Fibroblast of gingiva (primary cell): Measurements from ENCODE around the gene POU2AF1.

Experiments used
- DNase-seq: peaks from one replicate; pipeline ENCODE4 v3.0.0-alpha.2; 2011; ENCODE audit warnings: low read depth

POU2AF1 gene, protein sequence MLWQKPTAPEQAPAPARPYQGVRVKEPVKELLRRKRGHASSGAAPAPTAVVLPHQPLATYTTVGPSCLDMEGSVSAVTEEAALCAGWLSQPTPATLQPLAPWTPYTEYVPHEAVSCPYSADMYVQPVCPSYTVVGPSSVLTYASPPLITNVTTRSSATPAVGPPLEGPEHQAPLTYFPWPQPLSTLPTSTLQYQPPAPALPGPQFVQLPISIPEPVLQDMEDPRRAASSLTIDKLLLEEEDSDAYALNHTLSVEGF

DNA sequence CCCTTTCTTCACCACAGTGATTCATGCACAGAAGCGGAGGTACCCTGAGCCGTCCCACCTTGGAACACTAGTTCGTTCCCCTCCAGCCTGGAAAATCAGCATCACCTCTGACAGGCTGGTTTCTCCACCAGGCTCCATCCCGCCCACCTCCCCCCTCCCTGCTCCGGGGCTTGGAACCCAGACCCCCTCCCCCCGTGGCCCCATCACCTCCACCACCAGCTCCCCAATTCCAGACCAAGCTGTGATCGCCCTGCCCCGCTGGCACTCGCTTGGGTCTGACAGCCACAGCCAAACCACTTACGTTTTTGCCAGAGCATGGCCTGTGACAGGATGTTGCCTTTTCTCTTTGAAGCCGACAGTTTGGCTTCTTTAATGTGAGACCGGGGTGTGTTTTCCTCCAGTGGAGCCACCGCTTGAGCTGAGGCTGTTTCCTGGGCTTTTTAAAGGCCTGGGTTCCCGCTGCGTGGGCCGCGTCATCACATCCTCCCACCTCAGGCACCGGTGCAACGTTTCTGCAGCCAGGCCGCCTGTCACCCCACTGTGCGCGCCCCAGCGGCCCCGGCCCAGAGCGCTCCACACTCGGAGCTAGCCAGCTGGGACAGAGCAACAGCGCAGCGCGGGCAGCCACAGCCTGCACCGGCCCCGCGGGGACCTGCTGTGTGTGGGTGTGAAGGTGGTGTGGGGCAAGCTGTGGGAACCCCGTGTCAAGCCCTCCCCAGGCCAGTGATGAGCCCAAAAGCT, at the start of gene POU2AF1:
Gene POU2AF1 (minus strand): TSS at position 415 of the 741 bp plus-strand sequence. CDS start 98 bp downstream, at position 317.
- peak; percentile 16 for DNase-seq

DNA sequence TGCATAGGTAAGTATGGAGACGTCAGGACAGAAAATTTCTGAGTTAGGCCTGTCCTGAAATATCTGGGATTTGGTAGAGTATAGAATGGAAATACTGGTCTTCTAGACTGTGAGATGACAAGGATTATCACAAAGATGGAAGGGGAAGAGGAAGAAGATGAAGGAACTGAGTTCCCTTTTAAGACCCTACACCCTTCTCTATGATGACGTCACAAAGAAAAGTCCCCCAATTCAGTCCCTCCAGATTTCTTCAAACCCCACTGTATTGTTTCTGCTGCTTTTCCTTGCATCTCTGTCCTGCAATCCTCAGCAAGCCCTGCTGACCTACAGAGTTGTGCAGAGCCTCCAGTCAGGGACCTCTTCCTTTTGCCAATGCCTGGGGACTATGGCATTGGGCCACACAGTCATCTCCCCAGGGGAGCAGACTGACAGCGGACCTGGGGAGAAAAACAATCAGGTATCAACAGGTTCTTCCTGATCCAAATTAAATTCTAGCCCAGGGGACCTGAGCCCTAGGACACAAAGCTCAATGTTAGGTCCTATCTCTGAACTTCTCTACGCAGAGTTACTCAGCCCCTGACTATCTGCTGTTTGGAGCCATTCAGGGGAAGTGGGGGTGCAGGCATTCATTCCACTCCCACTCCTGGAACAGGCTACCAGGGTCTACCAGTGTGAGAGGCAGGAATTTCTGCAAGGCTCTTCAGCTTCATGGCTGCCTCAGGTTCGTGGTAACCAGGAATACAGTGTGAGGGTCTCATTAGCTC, 49.2 kb upstream of the POU2AF1 start:
- no peak for DNase-seq

DNA sequence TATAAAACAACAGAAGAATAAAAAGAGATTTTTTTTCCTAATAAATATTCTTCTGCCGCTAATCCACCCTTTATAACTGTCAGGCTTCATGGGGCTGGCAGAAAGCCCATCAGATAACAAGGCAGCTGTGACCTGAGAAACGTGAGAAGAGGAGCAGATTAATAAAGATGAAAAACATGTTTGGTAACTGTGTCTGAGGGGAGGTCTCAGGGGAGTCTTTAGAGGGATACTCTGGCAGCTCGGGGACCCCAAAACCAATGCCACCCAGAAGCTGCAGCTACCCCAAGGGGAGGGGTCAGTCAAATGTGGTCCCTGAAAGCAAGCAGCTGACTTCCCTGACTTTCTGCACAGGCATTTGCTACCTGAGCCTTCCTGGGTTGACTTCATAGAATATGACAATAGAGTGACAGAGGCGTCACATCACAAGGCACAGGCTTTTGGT, 48.4 kb upstream of the POU2AF1 start:
- DNase-seq = no peak

DNA sequence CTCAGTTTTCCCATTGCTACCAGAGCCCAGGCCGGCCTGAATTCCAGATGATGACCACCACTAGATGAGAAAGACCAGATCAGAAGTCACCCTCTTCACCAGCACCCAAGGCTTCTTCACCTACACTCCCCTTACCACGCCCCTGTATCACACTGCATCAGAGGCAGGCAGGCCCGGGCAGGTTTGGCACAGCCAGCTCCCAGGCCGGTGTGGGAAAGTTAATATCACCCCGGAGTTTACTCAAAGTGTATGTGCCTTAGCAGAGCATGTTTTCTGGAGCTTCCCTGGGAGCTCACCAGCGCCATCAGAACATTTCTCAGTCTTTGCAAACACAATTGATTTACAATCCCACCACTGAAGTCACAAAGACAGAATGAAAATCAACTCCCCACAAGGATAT, 47.5 kb upstream of the POU2AF1 start:
- DNase-seq = no peak

DNA sequence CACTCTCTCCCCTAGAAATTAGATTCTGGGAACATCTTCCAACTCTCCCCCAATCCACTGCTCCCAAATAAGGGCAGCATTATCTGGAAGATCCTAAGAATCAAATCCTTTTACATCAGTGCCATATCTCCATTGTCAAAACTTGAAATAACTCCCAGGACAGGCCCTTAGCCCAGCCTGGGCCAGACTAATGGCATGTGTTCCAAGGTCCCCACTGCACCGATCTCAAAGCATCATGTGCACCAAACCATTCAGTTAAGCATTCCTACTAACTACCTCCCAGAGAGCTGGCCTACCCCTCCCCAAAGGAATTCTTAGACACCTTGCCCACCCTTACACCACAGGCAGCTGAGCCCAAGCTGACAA, 44.2 kb upstream of the POU2AF1 start:
- DNase-seq = no peak

DNA sequence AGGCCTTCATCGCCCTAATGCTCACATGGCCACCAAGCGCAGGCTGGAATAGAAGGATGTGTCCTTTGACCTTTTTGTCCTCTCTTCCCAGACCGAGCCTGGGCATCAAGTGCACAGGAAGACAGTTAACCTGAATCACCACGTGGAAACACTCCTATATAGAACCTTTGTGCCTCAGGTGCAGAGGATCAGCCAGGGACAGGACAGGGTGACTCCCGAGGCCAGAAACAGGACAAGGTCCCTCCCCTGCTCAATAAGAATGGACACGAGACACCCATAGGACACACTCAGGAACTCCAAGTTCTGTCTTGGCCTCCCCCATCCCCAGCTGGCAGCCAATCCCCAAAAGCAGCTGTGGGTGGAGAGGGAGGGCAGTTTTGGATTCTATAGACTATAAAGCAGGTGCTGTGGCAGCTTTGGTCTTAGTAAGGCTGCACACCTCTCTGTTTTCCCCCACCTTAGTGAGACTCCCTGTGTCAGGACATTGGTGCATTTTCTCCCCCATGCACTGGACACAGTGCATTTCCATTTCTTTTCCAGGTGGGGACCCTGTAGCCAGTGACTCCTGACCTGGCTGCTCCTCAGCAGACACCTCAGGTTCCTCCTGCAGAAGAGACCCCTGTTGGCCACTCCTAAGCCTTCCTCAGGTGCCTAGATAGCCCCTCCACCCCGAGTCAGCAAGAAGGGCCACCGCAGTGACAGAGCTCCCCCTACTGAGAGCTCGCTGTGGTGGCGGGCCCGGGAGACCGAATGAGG, 43.6 kb upstream of the POU2AF1 start:
- DNase-seq = peak; percentile 10

DNA sequence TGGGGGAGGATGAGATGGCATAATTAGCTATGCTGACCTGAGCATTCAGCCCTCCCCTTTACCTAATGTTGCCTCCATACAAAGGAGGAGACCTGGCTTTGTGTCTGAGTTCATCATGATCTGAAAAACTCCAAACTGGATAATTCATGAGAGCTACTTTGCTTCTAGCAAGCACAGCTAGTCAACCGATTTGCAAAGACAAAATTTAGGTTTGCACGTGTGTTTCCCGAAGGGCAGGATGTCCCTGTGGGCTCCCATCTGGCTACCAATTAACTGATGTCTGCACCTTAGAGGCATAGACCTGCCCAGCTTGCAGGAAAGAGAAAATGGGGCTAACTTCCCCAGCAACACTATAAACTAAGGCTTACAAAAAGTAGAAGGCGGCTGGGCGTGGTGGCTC, 42.2 kb upstream of the POU2AF1 start:
- DNase-seq = no peak

DNA sequence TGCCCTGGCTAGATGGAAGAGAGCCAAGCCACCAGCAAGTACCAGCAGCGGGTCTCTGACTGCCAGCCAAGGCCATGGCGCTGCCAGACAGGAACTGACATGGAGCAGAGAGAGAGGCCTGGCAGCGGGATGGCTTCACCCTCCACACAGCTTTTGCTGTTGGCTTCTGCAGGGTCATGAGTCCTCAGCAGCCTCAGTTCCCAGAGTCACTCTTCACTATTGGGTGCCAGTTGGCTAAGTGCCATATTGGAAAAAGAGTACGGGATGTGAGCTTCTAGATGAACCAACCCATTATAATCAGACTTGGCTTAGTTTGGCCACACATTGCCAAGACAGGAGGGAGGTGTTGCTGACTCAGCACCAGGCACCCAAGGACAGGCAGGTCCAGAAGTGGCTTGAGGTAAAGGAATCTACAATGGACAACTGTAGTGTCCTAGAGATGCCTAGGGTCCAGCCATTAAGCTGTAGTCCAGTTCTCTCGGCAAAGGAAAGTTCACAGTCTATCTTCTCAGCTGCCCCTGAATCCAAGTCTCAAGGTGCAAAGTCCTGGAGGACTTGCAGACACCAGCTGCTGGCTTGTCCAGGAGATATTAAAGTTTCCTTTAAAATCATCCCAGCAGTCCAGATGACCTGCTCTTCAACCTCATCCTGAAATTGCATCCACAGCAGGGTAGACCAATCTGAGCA, 40.7 kb upstream of the POU2AF1 start:
- no peak for DNase-seq

DNA sequence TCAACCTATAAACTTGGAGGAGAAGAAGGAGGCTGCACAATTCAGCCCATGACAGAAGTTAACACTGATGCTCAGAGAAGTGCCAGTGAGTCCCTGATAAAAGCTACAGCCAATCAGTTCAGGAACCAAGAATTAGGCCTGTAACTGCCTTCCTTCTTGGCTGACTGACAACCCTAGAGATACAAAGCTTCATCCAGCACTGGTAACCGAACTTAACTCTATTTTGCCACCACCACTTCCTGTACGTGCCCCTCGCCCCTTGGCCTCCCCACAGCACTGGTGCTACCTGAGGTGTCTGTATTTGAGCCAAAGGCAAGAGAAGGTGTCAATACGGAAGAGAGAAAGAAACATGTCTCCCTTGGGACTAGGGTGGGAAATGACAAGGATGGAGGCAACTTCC, 40.1 kb upstream of the POU2AF1 start:
- no peak for DNase-seq

DNA sequence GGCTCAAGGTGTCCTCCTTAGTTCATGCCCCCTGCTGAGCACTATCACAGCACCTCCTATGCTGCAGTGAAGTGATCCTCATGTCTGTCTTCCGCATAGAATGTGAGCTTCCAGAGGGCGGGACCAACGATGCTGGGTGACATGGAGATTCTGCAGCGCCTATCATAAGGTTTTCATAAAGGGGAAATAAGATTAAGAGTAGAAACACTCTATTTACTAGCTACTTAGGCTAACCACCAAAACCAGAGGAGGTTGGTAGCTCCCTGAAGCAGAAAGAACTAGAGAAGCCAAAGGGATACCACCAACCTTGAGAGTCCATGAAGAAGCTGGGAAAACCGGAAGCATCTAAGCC, 39.3 kb upstream of the POU2AF1 start:
- no peak for DNase-seq

DNA sequence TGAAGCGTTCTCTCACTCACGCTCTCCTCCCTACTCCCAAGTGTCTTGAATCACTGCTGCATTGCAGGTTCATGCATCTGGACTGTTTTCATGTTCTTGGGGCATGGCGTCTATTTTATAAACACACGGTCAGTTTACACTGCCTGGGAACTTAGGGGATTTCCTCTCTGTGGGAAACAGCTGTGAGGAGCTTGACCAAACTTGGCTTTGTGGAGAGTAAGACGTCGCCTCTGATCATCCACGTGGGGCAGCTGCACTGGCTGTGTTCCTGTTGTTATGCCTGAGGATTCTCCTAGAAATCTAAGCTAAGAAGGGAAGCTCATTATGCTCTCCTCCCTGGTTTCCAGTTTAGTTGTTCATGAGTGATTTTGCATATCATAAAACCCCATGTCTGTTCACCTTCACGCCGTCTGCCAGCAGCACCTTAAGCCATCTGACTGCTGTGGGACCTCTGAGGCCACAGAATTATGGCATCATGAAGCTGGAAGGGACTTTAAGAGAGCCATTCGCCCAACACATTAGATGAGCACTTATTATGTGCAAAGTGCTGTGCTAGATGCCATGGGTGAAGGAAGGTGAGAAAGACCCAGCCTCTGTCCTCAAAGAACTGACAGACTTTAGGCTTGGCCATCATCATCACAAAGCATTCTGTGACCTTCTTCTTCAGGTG, 38.8 kb upstream of the POU2AF1 start:
- DNase-seq = peak; percentile 94

DNA sequence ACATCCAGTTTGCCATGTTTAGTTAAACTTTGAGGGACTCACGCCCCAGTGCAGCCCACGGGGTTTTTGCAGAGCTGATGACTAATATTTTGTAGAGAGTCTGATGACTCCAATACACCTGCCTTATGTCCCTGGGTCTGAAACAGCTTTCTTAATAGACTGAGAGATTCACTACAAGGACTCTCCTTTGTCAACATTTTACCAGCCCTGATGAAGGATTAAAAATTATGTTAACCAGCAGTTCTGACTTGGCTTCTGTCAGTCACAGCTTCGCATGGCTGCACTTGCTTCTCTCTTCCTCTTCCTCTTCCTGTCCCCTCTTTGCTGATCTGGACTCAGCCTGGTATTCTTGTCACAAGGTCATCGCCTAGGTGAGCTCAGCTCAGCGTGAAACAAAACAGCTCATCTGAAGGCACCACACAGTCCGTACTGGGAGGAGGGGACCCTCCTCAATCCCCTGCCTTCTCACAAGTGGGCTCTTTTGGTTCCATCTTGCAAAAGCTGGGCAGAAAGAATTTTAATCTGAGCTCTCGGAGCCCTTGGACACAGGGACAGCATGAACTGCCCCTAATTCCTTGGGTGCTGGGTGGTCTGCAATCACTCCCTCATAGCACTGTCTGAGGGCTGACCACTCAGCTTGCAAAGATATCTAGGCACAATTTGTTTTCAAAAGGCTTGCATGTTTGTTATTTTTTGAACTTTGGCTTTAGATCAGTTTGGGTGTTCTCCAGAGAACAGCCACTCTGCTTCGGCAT, 38.1 kb upstream of the POU2AF1 start:
- DNase-seq = no peak

DNA sequence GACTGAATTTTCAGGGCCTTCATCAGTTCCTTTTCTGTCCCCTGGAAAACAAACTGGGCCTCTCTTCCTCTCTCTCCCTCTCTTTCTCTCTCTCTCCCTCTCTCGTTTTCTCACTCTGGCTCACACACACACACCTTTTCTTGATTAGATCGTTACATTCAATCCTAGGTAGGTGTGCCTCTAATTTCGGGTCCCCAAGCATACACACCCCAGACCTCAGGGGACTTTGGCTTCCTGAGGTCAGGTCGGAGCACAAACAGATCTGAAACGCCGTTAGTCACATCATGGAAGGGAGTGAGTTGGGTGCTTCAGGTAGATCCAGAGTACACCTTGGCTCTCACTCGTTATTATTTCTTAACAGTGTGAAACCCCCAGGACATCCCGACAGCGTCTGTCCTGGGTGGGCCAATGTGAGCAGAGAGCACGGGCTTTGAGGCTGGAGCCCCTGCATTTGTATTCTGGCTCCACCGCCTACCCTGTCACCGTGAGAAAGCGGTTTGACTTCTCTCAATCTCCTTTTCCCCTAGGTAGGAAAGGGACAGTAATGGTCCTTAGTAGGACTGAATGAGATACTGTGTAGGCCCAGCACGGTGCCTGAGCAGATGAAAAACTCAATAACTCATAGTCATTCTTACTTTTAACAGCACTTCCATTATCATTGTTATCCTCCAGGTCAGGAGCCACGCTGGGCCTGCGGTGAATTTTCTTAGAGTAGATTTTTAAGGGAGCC, 37.3 kb upstream of the POU2AF1 start:
- DNase-seq = no peak

DNA sequence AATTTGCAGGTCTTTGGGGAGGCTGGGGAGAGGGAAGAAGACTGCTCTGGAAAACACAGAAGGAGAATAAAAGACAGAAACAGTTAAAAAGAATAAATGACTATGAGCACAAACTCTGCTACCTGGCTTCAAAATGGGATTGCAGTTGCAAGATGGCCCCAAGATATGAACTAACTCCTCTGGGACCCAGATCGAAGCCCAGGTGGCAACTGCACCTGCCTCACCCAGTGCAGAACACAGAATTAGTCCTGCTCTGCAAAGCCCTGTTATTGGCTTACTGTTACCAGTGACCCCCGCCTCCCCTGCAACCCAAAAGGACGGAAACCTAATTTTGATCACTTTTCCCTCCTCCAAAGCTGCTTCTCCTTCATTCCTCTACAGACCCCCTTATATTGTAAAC, 35.9 kb upstream of the POU2AF1 start:
- no peak for DNase-seq

DNA sequence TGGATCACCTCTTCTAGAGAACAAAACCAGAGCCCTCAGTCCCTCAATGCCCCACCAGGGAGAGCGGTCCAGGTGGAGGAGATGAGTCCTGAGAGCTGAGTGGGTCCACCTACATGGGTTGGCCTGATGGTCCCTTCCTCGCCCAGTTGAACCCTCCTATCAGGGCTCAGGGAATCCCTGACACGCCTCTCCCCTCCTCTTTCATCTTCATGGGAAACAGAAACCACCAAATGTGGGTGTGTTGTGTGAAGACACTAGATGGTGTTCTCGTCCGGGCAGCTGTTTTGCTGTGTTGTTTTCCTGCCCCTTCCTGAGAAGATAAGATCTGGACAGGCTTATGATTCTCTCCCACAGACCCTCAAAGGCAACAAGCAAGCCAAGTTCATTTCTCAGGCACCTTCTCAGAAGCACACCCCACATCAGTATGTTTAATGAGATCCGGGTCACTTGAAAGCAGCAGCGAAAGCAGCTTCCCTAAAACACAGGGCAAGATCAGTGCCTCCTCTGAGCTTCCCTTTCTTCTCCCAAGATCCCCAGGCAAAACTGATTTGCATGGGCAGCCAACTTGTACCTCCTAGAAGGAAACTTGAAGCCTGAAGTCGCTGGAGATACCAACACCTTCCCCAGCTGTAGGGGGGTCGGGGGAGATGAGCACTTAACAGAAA, 35.3 kb upstream of the POU2AF1 start:
- no peak for DNase-seq

DNA sequence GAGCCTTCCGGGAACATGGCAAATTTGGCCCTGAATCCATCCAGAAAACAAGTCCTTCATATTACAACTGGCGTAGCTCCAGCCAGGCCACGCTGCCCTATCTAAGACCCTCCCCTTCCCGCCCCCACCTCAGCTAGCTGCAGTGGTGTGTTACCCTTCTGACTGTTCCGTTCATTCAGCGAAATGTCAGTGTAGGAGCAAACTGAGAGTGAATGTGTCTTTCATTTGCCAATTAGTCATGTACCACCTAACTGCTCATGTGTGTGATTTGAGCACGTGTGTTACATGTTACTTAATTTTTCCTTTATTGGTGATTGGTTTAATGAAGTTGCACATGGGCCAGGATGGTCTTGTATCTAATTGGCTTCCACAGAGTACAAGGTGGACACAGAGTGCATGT, 34.8 kb upstream of the POU2AF1 start:
- no peak for DNase-seq

DNA sequence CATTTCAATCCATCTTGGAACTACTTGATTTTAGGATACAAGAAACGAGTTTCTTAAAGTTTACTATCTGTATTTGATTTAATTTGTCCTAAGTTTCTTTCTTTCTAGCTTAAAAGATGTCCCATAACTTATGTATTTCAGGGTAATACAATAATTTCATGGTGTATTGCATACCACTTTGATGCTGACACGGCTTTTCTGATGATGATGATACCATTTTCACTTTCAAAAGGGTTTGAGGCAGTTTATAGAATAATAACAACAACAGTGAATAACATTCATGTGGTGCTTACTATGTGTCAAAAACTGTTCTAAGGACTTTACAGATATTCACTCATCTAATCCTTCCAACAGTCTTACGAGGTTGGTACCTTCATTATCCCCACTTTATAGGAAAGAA, 33.2 kb upstream of the POU2AF1 start:
- DNase-seq = no peak

DNA sequence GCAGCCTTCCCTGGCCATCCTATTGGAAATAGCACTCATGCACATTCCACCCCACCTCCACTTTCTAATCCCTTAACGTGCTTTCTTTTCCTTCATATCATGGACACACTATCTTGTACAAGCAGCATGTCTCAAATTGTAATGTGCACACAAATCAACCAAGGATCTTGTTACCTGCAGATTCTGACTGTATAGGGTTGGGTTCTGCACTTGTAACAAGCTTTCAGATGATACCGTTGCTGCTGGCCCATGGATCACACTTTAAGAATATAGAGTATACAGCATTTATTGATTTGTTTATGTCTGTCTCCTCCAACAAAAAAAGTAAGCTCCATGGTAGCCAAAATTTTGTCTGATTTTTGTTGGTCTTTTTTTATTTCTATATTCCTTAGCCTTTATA, 32.4 kb upstream of the POU2AF1 start:
- no peak for DNase-seq

DNA sequence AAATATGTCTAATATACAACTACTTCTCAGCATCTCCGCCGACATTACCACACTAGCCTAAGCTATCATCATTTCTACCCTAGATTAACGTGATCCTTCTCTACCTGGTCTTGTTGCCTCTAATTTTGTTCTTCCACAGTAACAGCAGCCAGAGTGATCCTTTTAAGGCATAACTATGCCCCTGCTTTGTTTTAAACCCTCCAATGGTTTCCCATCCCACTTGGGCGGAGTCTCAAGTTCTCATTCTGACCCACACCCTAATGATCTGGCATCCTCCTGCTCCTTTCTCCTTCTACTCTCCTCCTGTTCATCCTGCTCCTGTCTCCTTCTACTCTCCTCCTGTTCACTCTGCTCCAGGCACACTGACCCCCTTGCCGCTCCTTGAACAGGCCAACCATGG, 31.9 kb upstream of the POU2AF1 start:
- DNase-seq = no peak
